Measurements from ENCODE around the gene ZNF771. TPM values are rescaled to one million over a fixed set of nuclear protein-coding genes. Genes with fewer than 3 reads are reported as not detected.

The ZNF771 gene
- total and polyA plus RNA-seq, 12 donors: 2.8 to 81.3 (median 11.9) TPM

- intact Hi-C loops (cut with DNase I): loop anchor here (5.0 to 10.0 kb wide), 2 partner anchors 80 to 83 kb away; partner anchors contain the start of gene ZNF768 (in 2 of the 2)
- no peaks in the 10 kb centered on the region for H3K9me3 ChIP-seq (replicated peaks in 1 of 3)
- peak in 2 of 7 donors; percentile 30 to 54 for DNase-seq
- 93 to 94% (median 94%) methylated on average over 29 of the region's 29 CpGs for WGBS, 4 donors
- TF ChIP-seq POLR2A (IDR thresholded peaks at IDR 0.05) (no peak), CTCF (IDR thresholded peaks at IDR 0.05) (no peak)
- peaks cover 11 to 25% of the 10 kb centered on the region in 2 donors for H3K4me1 ChIP-seq (replicated peaks in 1 of 2)
- H3K4me3 ChIP-seq: peak overlapping the region in 2 of 4 donors; percentile 66 to 94
- no peaks in the 10 kb centered on the region for H3K36me3 ChIP-seq (replicated peaks in 1 of 2)
- H3K27me3 ChIP-seq: no peaks in the 10 kb centered on the region
- peak overlapping the region in 2 of 5 donors; percentile 82 to 96 for H3K27ac ChIP-seq
Observed at GRCh38 chr16:30444231-30445148, 37.1 kb downstream of the ZNF771 start.

GRCh38 chr16:30445149-30445407 lies 37.7 kb downstream of the ZNF771 start:
- Histone ChIP-seq H3K4me3 (peak overlapping the region; percentile 28 to 94 (median 77)), H3K4me1 (replicated peaks in 1 of 2) (peaks cover 11 to 25% of the 10 kb centered on the region in 2 donors), H3K27ac (peak overlapping the region; percentile 70 to 96 (median 87)), H3K36me3 (replicated peaks in 1 of 2) (no peaks in the 10 kb centered on the region), H3K9me3 (replicated peaks in 1 of 3) (no peaks in the 10 kb centered on the region), H3K27me3 (no peaks in the 10 kb centered on the region)
- intact Hi-C loops (cut with DNase I): loop anchor here (5.0 to 10.0 kb wide), 2 partner anchors 80 to 82 kb away; partner anchors contain the start of gene ZNF768 (in 2 of the 2)
- no peak for DNase-seq
- TF ChIP-seq POLR2A (IDR thresholded peaks at IDR 0.05) (no peak), CTCF (IDR thresholded peaks at IDR 0.05) (no peak)
- 30 to 67% (median 38%) methylated on average over 7 to 11 of the region's 11 CpGs for WGBS, 4 donors

GRCh38 chr16:30445408-30446202 lies 38.2 kb downstream of the ZNF771 start, which contains the start of gene SEPHS2:
TSS of gene SEPHS2 (minus strand) at chr16:30445874. CDS start at chr16:30445727, 147 bp downstream.
- H3K27me3 ChIP-seq: no peaks in the 10 kb centered on the region
- intact Hi-C loops (cut with DNase I): loop anchor here (5.0 to 10.0 kb wide), 2 partner anchors 79 to 82 kb away; partner anchors contain the start of gene ZNF768 (in 2 of the 2)
- DNase-seq: peak; percentile 97 to 100 (median 99)
- H3K4me1 ChIP-seq (replicated peaks in 1 of 2): peaks cover 11 to 25% of the 10 kb centered on the region in 2 donors
- WGBS, 4 donors: 0 to 2% (median 0%) methylated on average over 16 to 59 of the region's 59 CpGs
- H3K4me3 ChIP-seq: peak within 1 kb of the TSS; percentile 28 to 94 (median 77)
- peak; percentile 88 to 92 for TF ChIP-seq POLR2A (IDR thresholded peaks at IDR 0.05)
- TF ChIP-seq CTCF (IDR thresholded peaks at IDR 0.05): peak in 5 of 6 experiments; percentile 13 to 36 (median 26)
- H3K27ac ChIP-seq: peak within 1 kb of the TSS; percentile 70 to 96 (median 87)
- no peaks in the 10 kb centered on the region for H3K36me3 ChIP-seq (replicated peaks in 1 of 2)
- no peaks in the 10 kb centered on the region for H3K9me3 ChIP-seq (replicated peaks in 1 of 3)

All from adrenal gland (tissue), 12 donors.